Hematopoietic multipotent progenitor cell treated with erythropoietin and hydrocortisone succinate and interleukin-3 and kit ligand, for 6 days (in vitro differentiated cells): ENCODE data around the gene CEMIP2.
"Not testable (repeated sequence)": the region's sequence is repeated elsewhere in the genome, so short reads cannot be mapped to it uniquely, and the experiment has no call there.

Experiments used
- DNase-seq: peaks from one replicate; pipeline ENCODE4 v3.0.0-alpha.2; 2015

The CEMIP2 gene

GRCh38 chr9:71768388-71769174 lies at the start of gene CEMIP2:
CEMIP2 (minus strand) TSS chr9:71768513; CDS start chr9:71750373, 18,140 bp downstream.
- peak; percentile 91 for DNase-seq

- no peak for DNase-seq
These were observed 48.7 kb upstream of the CEMIP2 start for GRCh38 chr9:71816916-71817451.

GRCh38 chr9:71814815-71815214 lies 46.5 kb upstream of the CEMIP2 start:
- DNase-seq, result no peak

GRCh38 chr9:71814226-71814625 lies 45.9 kb upstream of the CEMIP2 start:
- DNase-seq, result no peak

- DNase-seq, result no peak
These were observed 44.1 kb upstream of the CEMIP2 start for GRCh38 chr9:71812385-71812784.

- no peak for DNase-seq
These were observed 39.8 kb upstream of the CEMIP2 start for GRCh38 chr9:71808068-71808467.

GRCh38 chr9:71806901-71807307 lies 38.6 kb upstream of the CEMIP2 start:
- DNase-seq, result peak; percentile 94

- not testable (repeated sequence) for DNase-seq
These were observed 36.8 kb upstream of the CEMIP2 start for GRCh38 chr9:71805096-71805495.

GRCh38 chr9:71801826-71802225 lies 33.5 kb upstream of the CEMIP2 start:
- no peak for DNase-seq

GRCh38 chr9:71797266-71797665 lies 29.0 kb upstream of the CEMIP2 start:
- DNase-seq, result no peak

- no peak for DNase-seq
These were observed 27.9 kb upstream of the CEMIP2 start for GRCh38 chr9:71796100-71796767.

GRCh38 chr9:71795097-71795813 lies 26.9 kb upstream of the CEMIP2 start:
- DNase-seq, result peak; percentile 18

GRCh38 chr9:71793386-71794105 lies 25.2 kb upstream of the CEMIP2 start:
- DNase-seq, result no peak

GRCh38 chr9:71791875-71792274 lies 23.6 kb upstream of the CEMIP2 start:
- no peak for DNase-seq

GRCh38 chr9:71790296-71790695 lies 22.0 kb upstream of the CEMIP2 start:
- no peak for DNase-seq

- DNase-seq, result no peak
These were observed 14.8 kb upstream of the CEMIP2 start for GRCh38 chr9:71783120-71783523.

- DNase-seq, result no peak
These were observed 13.1 kb upstream of the CEMIP2 start for GRCh38 chr9:71781391-71781790.

GRCh38 chr9:71780953-71781352 lies 12.6 kb upstream of the CEMIP2 start:
- DNase-seq, result no peak

GRCh38 chr9:71778085-71778484 lies 9.8 kb upstream of the CEMIP2 start:
- no peak for DNase-seq

- no peak for DNase-seq
These were observed 6.6 kb upstream of the CEMIP2 start for GRCh38 chr9:71774920-71775319.

- no peak for DNase-seq
These were observed 4.4 kb upstream of the CEMIP2 start for GRCh38 chr9:71772726-71773125.

GRCh38 chr9:71770170-71770569 lies 1.9 kb upstream of the CEMIP2 start:
- no peak for DNase-seq
